Right lobe of liver (tissue), 6 donors: ENCODE data around the gene RDM1. TPM values are rescaled to one million over a fixed set of nuclear protein-coding genes. Genes with fewer than 3 reads are reported as not detected.

Experiments
- ATAC-seq, 4 donors: fragments of 200-7000 bp; cut with Tn5 transposase; one replicate each; pipeline ENCODE4 v1.9.1; 2020; ENCODE audit warnings: mild to moderate bottlenecking in 4 of 4, moderate library complexity in 4 of 4
- DNase-seq, 3 donors: peaks; one replicate each; pipeline ENCODE4 v3.0.0-alpha.2; 2020
- H3K27ac ChIP-seq, 3 donors: fragments of 200-600 bp; one replicate each; pipeline ENCODE4 v1.8.0; 2022
- H3K27me3 ChIP-seq, 2 donors: fragments of 200-600 bp; one replicate each; pipeline ENCODE4 v1.8.0; 2022
- H3K36me3 ChIP-seq, 4 donors: fragments of 200-600 bp; sonication (generic) in 1 of 4; one replicate each; pipeline versions ENCODE4 v1.5.1 to v1.8.0; 2017 to 2022; ENCODE audit warnings: control low read depth in 1 of 4
- H3K4me1 ChIP-seq, 4 donors: fragments of 200-600 bp; sonication (generic) in 1 of 4; one replicate each; pipeline versions ENCODE4 v1.5.1 to v1.8.0; 2017 to 2022; ENCODE audit warnings: control low read depth in 1 of 4
- H3K4me3 ChIP-seq, 3 donors: fragments of 200-600 bp; one replicate each; pipeline ENCODE4 v1.8.0; 2022
- H3K9me3 ChIP-seq, 4 donors: fragments of 200-600 bp; sonication (generic) in 1 of 4; one replicate each; pipeline versions ENCODE4 v1.5.1 to v1.8.0; 2017 to 2022; ENCODE audit warnings: control low read depth in 1 of 4
- CTCF ChIP-seq, 4 donors: fragments of 200-600 bp in 3 of 4; fragments of 450-650 bp in 1 of 4; IDR thresholded peaks; one replicate each; pipeline versions ENCODE4 v1.5.1 to v1.8.0; 2016 to 2022; ENCODE audit warnings: antibody characterized with exemption in 4 of 4, mild to moderate bottlenecking in 2 of 4
- POLR2A ChIP-seq: fragments of 450-650 bp; IDR thresholded peaks from one replicate; pipeline ENCODE4 v1.6.1; 2017; ENCODE audit warnings: antibody characterized with exemption, mild to moderate bottlenecking
- WGBS: methylation state at CpG from one replicate; pipeline ENCODE4 v1.1.6; 2018; ENCODE audit warnings: low coverage, low lambda C conversion rate; ENCODE audit not compliant: insufficient coverage; ENCODE audit errors: missing lambda C conversion rate; 5-methylcytosine and 5-hydroxymethylcytosine counted together
- intact Hi-C, 2 donors: fragments of 100-400 bp; cut with DNase I; formaldehyde crosslinking; loops; one replicate each; pipeline versions ENCODE4 v1.11.2 to v1.14.1; 2022
- small RNA-seq, 2 experiments: library from RNA; depleted of rRNA; stranded (forward); fragments of <200 nt; gene quantifications; one replicate each; pipeline ENCODE3, GENCODE V24; 2016
- total RNA-seq, 6 experiments: library from RNA; depleted of rRNA in 2 of 6; stranded (reverse); fragments of >200 nt in 2 of 6; fragmentation: NEBNext Ultra II Directional in 3 of 6; extraction: Animal tissue kit (Norgen Biotek cat#: 25700) in 3 of 6; gene quantifications; one replicate each; pipeline versions ENCODE4 v1.1.0 to v1.2.4, GENCODE V29; 2016 to 2023
- donor health status: DM: no; HTN: yes; CAD: no.
- donor health status: DM: no; HTN: no; CAD: no.
- donor health status: DM: no; HTN: no; CAD: no.
- donor health status: DM: no; HTN: yes; CAD: no.
- donor health status: DM: no; HTN: yes; CAD: no.

RDM1 gene
- total RNA-seq, 6 experiments from 2014 or later: not detected

GRCh38 chr17:35868737-35869136, 61.8 kb downstream of the RDM1 start, which contains the start of gene HEATR9:
HEATR9 (minus strand) TSS chr17:35868891; CDS start chr17:35868742, 149 bp downstream.
- no peaks in the 10 kb centered on the region for H3K27me3 ChIP-seq
- no peak for ATAC-seq
- TF ChIP-seq POLR2A: no peak
- TF ChIP-seq CTCF (IDR thresholded peaks at IDR 0.05): no peak
- no peak within 1 kb of the TSS for H3K27ac ChIP-seq
- no peaks in the 10 kb centered on the region for H3K9me3 ChIP-seq
- intact Hi-C loops: no loop called here
- no peaks in the 10 kb centered on the region for H3K4me1 ChIP-seq
- H3K36me3 ChIP-seq: no peaks in the 10 kb centered on the region
- 63% methylated on average over 1 of the region's 3 CpGs for WGBS
- H3K4me3 ChIP-seq: no peak within 1 kb of the TSS
- no peak for DNase-seq

Small RNAs within 50 kb of the gene (small RNA-seq; reads per million reads assigned to genes)
- gene RF00100: 414 to 644 reads per million in 2 experiments

Other genes starting within 250 kb of the RDM1 start
- 1 to 10 TPM in 5 of 6 experiments, under 1 TPM in 1; 0.31 to 2.8 (median 2.3) TPM for gene RASL10B, start 199.1 kb downstream of the RDM1 start, total RNA-seq
- gene GAS2L2, start 177.5 kb downstream of the RDM1 start, total RNA-seq: not detected
- gene C17orf50, start 169.9 kb downstream of the RDM1 start, total RNA-seq: not detected
- gene MMP28, start 135.1 kb downstream of the RDM1 start, total RNA-seq: under 1 TPM in 3 of 6 experiments, not detected in 3; 0.22 to 0.28 (median 0.25) TPM
- gene TAF15, start 121.3 kb downstream of the RDM1 start, total RNA-seq: 10 to 100 TPM; 41.3 to 75.8 (median 65.4) TPM
- not detected for gene HEATR9, start 61.9 kb downstream of the RDM1 start, total RNA-seq
- gene CCL5, start 50.4 kb downstream of the RDM1 start, total RNA-seq: 1 to 10 TPM in 5 of 6 experiments, under 1 TPM in 1; 0.53 to 3.4 (median 2.5) TPM
- gene LYZL6, start 12.9 kb upstream of the RDM1 start, total RNA-seq: not detected
- 10 to 100 TPM; 26.5 to 52.6 (median 36.5) TPM for gene CCL16, start 50.7 kb upstream of the RDM1 start, total RNA-seq
- 100 to 1,000 TPM in 1 of 6 experiments, 10 to 100 TPM in 4, 1 to 10 TPM in 1; 8.9 to 130 (median 30.7) TPM for gene CCL14, start 56.0 kb upstream of the RDM1 start, total RNA-seq
- gene CCL15, start 70.8 kb upstream of the RDM1 start, total RNA-seq: 10 to 100 TPM; 11.0 to 19.2 (median 16.2) TPM
- gene CCL23, start 87.2 kb upstream of the RDM1 start, total RNA-seq: 10 to 100 TPM in 1 of 6 experiments, 1 to 10 TPM in 5; 1.1 to 12.7 (median 2.1) TPM
- 1 to 10 TPM in 2 of 6 experiments, under 1 TPM in 3, not detected in 1; 0.29 to 2.0 (median 0.64) TPM for gene CCL18, start 133.5 kb upstream of the RDM1 start, total RNA-seq
- gene CCL3, start 159.4 kb upstream of the RDM1 start, total RNA-seq: 10 to 100 TPM in 1 of 6 experiments, 1 to 10 TPM in 1, under 1 TPM in 3, not detected in 1; 0.43 to 18.2 (median 0.53) TPM
- gene CCL4, start 173.1 kb upstream of the RDM1 start, total RNA-seq: 1 to 10 TPM in 4 of 6 experiments, under 1 TPM in 2; 0.79 to 7.1 (median 2.4) TPM
- gene TBC1D3B, start 245.9 kb upstream of the RDM1 start, total RNA-seq: 1 to 10 TPM in 4 of 6 experiments, not detected in 2; 2.4 to 6.5 (median 3.7) TPM